ENCODE results near the gene NIFK.

Gene NIFK

GRCh38 chr2:121736462-121737336 lies at the start of gene NIFK:
Gene NIFK, minus strand, starts transcription at chr2:121736875. Its CDS starts 25 bp downstream, at chr2:121736850.
- DNase-seq (ENCODE audit: low read depth), result peak; percentile 96

- no peak for DNase-seq (ENCODE audit: low read depth)
Observed at GRCh38 chr2:121783180-121783579, 46.5 kb upstream of the NIFK start.

GRCh38 chr2:121778741-121779487 lies 42.2 kb upstream of the NIFK start:
- DNase-seq (ENCODE audit: low read depth), result no peak

- no peak for DNase-seq (ENCODE audit: low read depth)
Observed at GRCh38 chr2:121777699-121778058, 41.0 kb upstream of the NIFK start.

GRCh38 chr2:121776885-121777698 lies 40.4 kb upstream of the NIFK start:
- DNase-seq (ENCODE audit: low read depth), result no peak

GRCh38 chr2:121776361-121776760 lies 39.7 kb upstream of the NIFK start:
- no peak for DNase-seq (ENCODE audit: low read depth)

GRCh38 chr2:121774235-121774634 lies 37.6 kb upstream of the NIFK start:
- DNase-seq (ENCODE audit: low read depth), result no peak

GRCh38 chr2:121771976-121772742 lies 35.5 kb upstream of the NIFK start:
- DNase-seq (ENCODE audit: low read depth), result no peak

- DNase-seq (ENCODE audit: low read depth), result no peak
Observed at GRCh38 chr2:121768143-121768755, 31.6 kb upstream of the NIFK start.

GRCh38 chr2:121766624-121767023 lies 29.9 kb upstream of the NIFK start:
- DNase-seq (ENCODE audit: low read depth), result no peak

GRCh38 chr2:121764681-121765228 lies 28.1 kb upstream of the NIFK start:
- no peak for DNase-seq (ENCODE audit: low read depth)

- DNase-seq (ENCODE audit: low read depth), result peak; percentile 94
Observed at GRCh38 chr2:121755237-121756111, 18.8 kb upstream of the NIFK start, which contains the start of gene TSN. Gene TSN, plus strand, starts transcription at chr2:121755651. Its CDS starts 129 bp downstream, at chr2:121755780.

GRCh38 chr2:121754851-121755236 lies 18.2 kb upstream of the NIFK start:
- no peak for DNase-seq (ENCODE audit: low read depth)

GRCh38 chr2:121748202-121748601 lies 11.5 kb upstream of the NIFK start:
- peak; percentile 13 for DNase-seq (ENCODE audit: low read depth)

- DNase-seq (ENCODE audit: low read depth), result no peak
Observed at GRCh38 chr2:121746071-121746578, 9.4 kb upstream of the NIFK start.

- no peak for DNase-seq (ENCODE audit: low read depth)
Observed at GRCh38 chr2:121741450-121741849, 4.8 kb upstream of the NIFK start.

- no peak for DNase-seq (ENCODE audit: low read depth)
Observed at GRCh38 chr2:121740973-121741372, 4.3 kb upstream of the NIFK start.

- no peak for DNase-seq (ENCODE audit: low read depth)
Observed at GRCh38 chr2:121736140-121736461, 574 bp downstream of the NIFK start.

GRCh38 chr2:121735518-121736074 lies 1.1 kb downstream of the NIFK start:
- DNase-seq (ENCODE audit: low read depth), result no peak
